Caco-2 (cell line): ENCODE results near the gene MAP3K8. TPM values are rescaled to one million over a fixed set of nuclear protein-coding genes. Genes with fewer than 3 reads are reported as not detected.

Experiments used
- BruUV-seq: library from RNA; stranded (reverse); fragments of 400-500 nt; replicated peaks from 2 replicates; lab custom pipeline; 2021; lab: Mats Ljungman, UMichigan
- CTCF ChIA-PET: fragments of 300-600 bp; sonication (Branson Sonifier 250); formaldehyde crosslinking; loops from one replicate; lab custom pipeline; 2022; ENCODE audit warnings: antibody characterized with exemption; lab: Charles Lee
- POLR2A ChIA-PET: fragments of 300-600 bp; sonication (Branson Sonifier 250); formaldehyde crosslinking; loops from one replicate; lab custom pipeline; 2022; ENCODE audit warnings: antibody characterized with exemption; lab: Charles Lee
- DNase-seq, 2 experiments: peaks; one replicate each; pipeline versions ENCODE4 v3.0.0 to v3.0.0-alpha.2; 2020 to 2022
- H3K27me3 ChIP-seq: replicated peaks from 2 replicates; pipeline ENCODE4 v1.6.0; 2011; ENCODE audit warnings: low read length; ENCODE audit not compliant: control insufficient read depth, insufficient read depth
- H3K36me3 ChIP-seq: 2 replicates; pipeline ENCODE4 v1.5.1; 2011; ENCODE audit warnings: low read length; ENCODE audit not compliant: control insufficient read depth, insufficient read depth
- H3K4me1 ChIP-seq: fragments of 250-450 bp; sonication (Bioruptor Pico); 2 replicates; pipeline ENCODE4 v1.5.1; 2020; ENCODE audit warnings: mild to moderate bottlenecking
- H3K4me3 ChIP-seq: 2 replicates; pipeline ENCODE4 v1.5.1; 2011; ENCODE audit warnings: low read depth, mild to moderate bottlenecking, control low read depth, low read length
- H3K9me3 ChIP-seq: fragments of 250-450 bp; sonication (Bioruptor Pico); 2 replicates; pipeline ENCODE4 v1.5.1; 2020; ENCODE audit warnings: mild to moderate bottlenecking, moderate library complexity
- H3K27ac Mint-ChIP-seq: one replicate; pipeline ENCODE4 v1.8.0; 2022; ENCODE audit warnings: mixed read lengths; ENCODE audit not compliant: unreplicated experiment
- H3K27me3 Mint-ChIP-seq: one replicate; pipeline ENCODE4 v1.8.0; 2022; ENCODE audit warnings: mixed read lengths; ENCODE audit not compliant: insufficient read depth, unreplicated experiment
- H3K36me3 Mint-ChIP-seq: one replicate; pipeline ENCODE4 v1.8.0; 2022; ENCODE audit warnings: mild to moderate bottlenecking, mixed read lengths; ENCODE audit not compliant: insufficient read depth, unreplicated experiment
- H3K4me1 Mint-ChIP-seq: one replicate; pipeline ENCODE4 v1.8.0; 2022; ENCODE audit warnings: low read depth, mixed read lengths; ENCODE audit not compliant: unreplicated experiment
- H3K4me3 Mint-ChIP-seq: one replicate; pipeline ENCODE4 v1.8.0; 2022; ENCODE audit warnings: mild to moderate bottlenecking, moderate library complexity, mixed read lengths; ENCODE audit not compliant: unreplicated experiment
- H3K9me3 Mint-ChIP-seq: one replicate; pipeline ENCODE4 v1.8.0; 2022; ENCODE audit warnings: mixed read lengths; ENCODE audit not compliant: unreplicated experiment
- intact Hi-C: fragments of 100-400 bp; cut with micrococcal nuclease; formaldehyde crosslinking; loops from one replicate; pipeline ENCODE4 v1.10.0; 2022; ENCODE audit not compliant: unreplicated experiment
- total RNA-seq: library from RNA; stranded (reverse); gene quantifications from 2 replicates; pipeline ENCODE4 v1.2.3, GENCODE V29; 2022
- TF ChIP-seq, protein P1 (sequence below), 2 experiments: fragments of 200-600 bp in 1 of 2; IDR thresholded peaks; 1 replicate in 1 of 2; 2 replicates in 1 of 2; pipeline versions ENCODE4 v1.5.1 to v1.8.0; 2011 to 2022; ENCODE audit warnings: antibody characterized with exemption in 1 of 2, control low read depth in 1 of 2, inconsistent platforms in 1 of 2, low read depth in 1 of 2, low read length in 1 of 2, mild to moderate bottlenecking in 1 of 2, moderate library complexity in 1 of 2; ENCODE audit not compliant: insufficient read depth in 1 of 2, severe bottlenecking in 1 of 2, unreplicated experiment in 1 of 2

The MAP3K8 gene
- total RNA-seq, 1 experiment from 2014 or later: 17.9 TPM

DNA sequence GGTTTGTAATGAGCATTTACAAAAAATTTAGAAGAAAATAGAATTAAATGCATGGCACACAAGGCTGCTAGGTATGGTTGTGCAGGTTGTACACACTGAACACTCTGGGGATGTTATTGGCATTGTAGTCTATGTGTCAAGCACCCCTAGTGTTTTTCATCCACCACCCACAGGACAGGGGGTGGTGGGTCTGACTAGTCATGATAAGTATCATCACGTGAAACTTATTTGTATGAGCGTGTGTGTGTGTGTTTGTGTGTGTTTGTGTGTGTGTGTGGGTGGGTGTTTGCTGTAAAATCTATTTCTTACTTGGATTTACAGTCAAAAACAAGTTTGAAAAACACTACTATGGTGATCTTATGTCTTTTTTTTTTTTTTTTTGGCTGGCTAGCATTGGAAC, 66.5 kb downstream of the MAP3K8 start:
- Histone ChIP-seq H3K9me3 (no peaks in the 10 kb centered on the region), H3K4me1 (peaks cover 18% of the 10 kb centered on the region; the same call in 1 of the 2 replicates), H3K36me3 (no peaks in the 10 kb centered on the region), H3K4me3 (no peak overlapping the region), H3K27me3 (no peaks in the 10 kb centered on the region)
- no peaks in the 10 kb centered on the region for H3K36me3 Mint-ChIP-seq
- BruUV-seq: no TSS peak
- H3K4me3 Mint-ChIP-seq: no peak overlapping the region
- TF ChIP-seq, protein P1, sequence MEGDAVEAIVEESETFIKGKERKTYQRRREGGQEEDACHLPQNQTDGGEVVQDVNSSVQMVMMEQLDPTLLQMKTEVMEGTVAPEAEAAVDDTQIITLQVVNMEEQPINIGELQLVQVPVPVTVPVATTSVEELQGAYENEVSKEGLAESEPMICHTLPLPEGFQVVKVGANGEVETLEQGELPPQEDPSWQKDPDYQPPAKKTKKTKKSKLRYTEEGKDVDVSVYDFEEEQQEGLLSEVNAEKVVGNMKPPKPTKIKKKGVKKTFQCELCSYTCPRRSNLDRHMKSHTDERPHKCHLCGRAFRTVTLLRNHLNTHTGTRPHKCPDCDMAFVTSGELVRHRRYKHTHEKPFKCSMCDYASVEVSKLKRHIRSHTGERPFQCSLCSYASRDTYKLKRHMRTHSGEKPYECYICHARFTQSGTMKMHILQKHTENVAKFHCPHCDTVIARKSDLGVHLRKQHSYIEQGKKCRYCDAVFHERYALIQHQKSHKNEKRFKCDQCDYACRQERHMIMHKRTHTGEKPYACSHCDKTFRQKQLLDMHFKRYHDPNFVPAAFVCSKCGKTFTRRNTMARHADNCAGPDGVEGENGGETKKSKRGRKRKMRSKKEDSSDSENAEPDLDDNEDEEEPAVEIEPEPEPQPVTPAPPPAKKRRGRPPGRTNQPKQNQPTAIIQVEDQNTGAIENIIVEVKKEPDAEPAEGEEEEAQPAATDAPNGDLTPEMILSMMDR (IDR thresholded peaks at IDR 0.05; ENCODE audit: insufficient read depth in 1 of 2, low read depth in 1 of 2, low read length in 1 of 2, severe bottlenecking in 1 of 2, unreplicated experiment in 1 of 2): no peak
- ChIA-PET POLR2A (no interaction called here), CTCF (no interaction called here)
- DNase-seq: no peak
- H3K27me3 Mint-ChIP-seq: no peaks in the 10 kb centered on the region
- H3K9me3 Mint-ChIP-seq: no peaks in the 10 kb centered on the region
- peaks cover 16% of the 10 kb centered on the region for H3K4me1 Mint-ChIP-seq
- H3K27ac Mint-ChIP-seq: no peak overlapping the region
- intact Hi-C loops: no loop called here

DNA sequence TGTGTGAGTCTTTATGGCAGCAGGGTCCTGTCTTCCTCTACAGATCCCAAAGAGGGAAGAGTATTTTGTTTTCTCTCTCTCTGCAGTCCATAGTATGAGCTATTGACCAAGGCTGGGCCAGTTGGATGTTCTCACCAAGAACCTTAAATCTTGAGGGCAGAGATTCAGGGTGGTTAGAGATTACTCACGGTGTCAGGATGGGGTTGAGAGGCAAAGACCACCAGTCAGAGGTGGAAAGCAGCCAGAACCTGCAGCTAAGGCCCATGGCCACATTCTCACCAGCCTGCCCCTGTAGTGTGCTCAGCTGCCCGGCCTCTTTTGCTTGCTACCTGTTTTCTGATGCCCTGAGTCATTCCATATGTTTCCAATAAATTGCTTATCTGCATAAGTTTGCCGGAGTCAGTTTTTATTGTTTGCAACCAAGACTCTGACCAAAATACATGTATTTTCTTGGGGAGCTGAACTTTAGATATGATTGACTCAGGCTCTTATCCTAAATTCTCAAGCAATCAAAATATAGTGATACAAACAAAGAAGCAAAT, 67.0 kb downstream of the MAP3K8 start:
- Mint-ChIP-seq H3K36me3 (no peaks in the 10 kb centered on the region), H3K9me3 (no peaks in the 10 kb centered on the region), H3K4me3 (no peak overlapping the region), H3K27ac (no peak overlapping the region), H3K4me1 (peaks cover 16% of the 10 kb centered on the region), H3K27me3 (no peaks in the 10 kb centered on the region)
- intact Hi-C loops: no loop called here
- no peaks in the 10 kb centered on the region for H3K27me3 ChIP-seq
- peaks cover 18% of the 10 kb centered on the region; the same call in 1 of the 2 replicates for H3K4me1 ChIP-seq
- no peak overlapping the region for H3K4me3 ChIP-seq
- no TSS peak for BruUV-seq
- no peak for DNase-seq
- CTCF ChIA-PET: no interaction called here
- no peaks in the 10 kb centered on the region for H3K9me3 ChIP-seq
- H3K36me3 ChIP-seq: no peaks in the 10 kb centered on the region
- POLR2A ChIA-PET: no interaction called here
- TF ChIP-seq, protein P1 (IDR thresholded peaks at IDR 0.05; ENCODE audit: insufficient read depth in 1 of 2, low read depth in 1 of 2, low read length in 1 of 2, severe bottlenecking in 1 of 2, unreplicated experiment in 1 of 2): no peak

DNA sequence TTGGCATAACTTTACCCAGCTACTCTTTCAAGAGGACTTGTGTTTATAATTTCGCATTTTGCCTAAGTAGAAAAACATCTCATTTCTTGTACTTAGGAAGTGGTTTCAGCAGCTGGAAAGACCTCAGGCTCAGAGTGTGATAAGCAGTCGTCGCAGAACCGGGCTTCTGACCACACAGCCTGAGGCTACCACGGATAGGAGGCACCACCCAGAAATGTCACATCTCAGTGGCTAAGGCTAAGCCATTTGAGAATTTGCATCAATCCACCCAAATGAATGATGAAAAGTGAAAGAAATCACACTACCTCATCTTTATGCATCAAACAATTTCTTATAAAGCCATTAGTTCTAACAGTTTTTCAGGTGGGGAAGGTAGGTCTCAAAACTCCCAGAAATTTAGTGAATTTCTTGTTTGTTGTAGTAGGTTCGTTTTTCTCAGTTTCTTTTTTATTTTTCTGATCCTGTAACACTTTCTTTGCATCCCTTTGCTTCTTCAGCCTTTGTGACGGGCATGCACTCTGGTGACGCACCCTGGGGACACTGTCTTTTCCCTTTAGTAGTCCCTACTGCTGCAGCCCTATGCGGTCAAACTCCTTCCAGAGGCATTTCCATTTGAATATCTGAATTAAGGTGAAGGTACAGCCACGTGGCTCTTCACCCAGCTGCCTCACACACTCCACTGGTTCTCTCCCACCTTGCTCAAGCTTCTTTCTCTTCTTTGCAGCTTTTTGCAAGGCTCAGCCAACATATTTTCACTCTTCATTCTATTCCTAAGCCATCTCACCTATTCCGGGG, 68.5 kb downstream of the MAP3K8 start:
- CTCF ChIA-PET: no interaction called here
- no TSS peak for BruUV-seq
- Histone ChIP-seq H3K27me3 (no peaks in the 10 kb centered on the region), H3K4me3 (no peak overlapping the region), H3K4me1 (peaks cover 18% of the 10 kb centered on the region; the same call in 1 of the 2 replicates), H3K9me3 (no peaks in the 10 kb centered on the region), H3K36me3 (no peaks in the 10 kb centered on the region)
- H3K27ac Mint-ChIP-seq: no peak overlapping the region
- POLR2A ChIA-PET: interaction anchor here (0.6 kb wide), 1 partner anchor 83 kb away, joined by 4 read pairs; no protein-coding TSS in a partner anchor
- no peak for DNase-seq
- no peaks in the 10 kb centered on the region for H3K9me3 Mint-ChIP-seq
- TF ChIP-seq, protein P1 (IDR thresholded peaks at IDR 0.05; ENCODE audit: insufficient read depth in 1 of 2, low read depth in 1 of 2, low read length in 1 of 2, severe bottlenecking in 1 of 2, unreplicated experiment in 1 of 2): no peak
- no peak overlapping the region for H3K4me3 Mint-ChIP-seq
- H3K36me3 Mint-ChIP-seq: no peaks in the 10 kb centered on the region
- no peaks in the 10 kb centered on the region for H3K27me3 Mint-ChIP-seq
- peaks cover 16% of the 10 kb centered on the region for H3K4me1 Mint-ChIP-seq
- intact Hi-C loops: no loop called here
